PC-9 (cell line): ENCODE data around the gene TMEM125. TPM values are rescaled to one million over a fixed set of nuclear protein-coding genes. Genes with fewer than 3 reads are reported as not detected.

Experiments used
- BruUV-seq: library from RNA; stranded (reverse); fragments of 400-500 nt; replicated peaks from 2 replicates; lab custom pipeline; 2021; lab: Mats Ljungman, UMichigan
- CTCF ChIA-PET: fragments of 300-600 bp; sonication (Branson Sonifier 250); formaldehyde crosslinking; loops from one replicate; lab custom pipeline; 2022; ENCODE audit warnings: antibody characterized with exemption; lab: Charles Lee
- POLR2A ChIA-PET: fragments of 300-600 bp; sonication (Branson Sonifier 250); formaldehyde crosslinking; loops from one replicate; lab custom pipeline; 2022; ENCODE audit warnings: antibody characterized with exemption; ENCODE audit not compliant: unreplicated experiment; lab: Charles Lee
- DNase-seq, 2 experiments: peaks; one replicate each; pipeline versions ENCODE4 v3.0.0 to v3.0.0-alpha.2; 2015 to 2022; ENCODE audit warnings: mixed read lengths in 1 of 2
- H2AFZ ChIP-seq: fragments of 200-600 bp; sonication (generic); 2 replicates; pipeline ENCODE4 v1.8.1; 2017; ENCODE audit warnings: antibody characterized with exemption
- H3F3A ChIP-seq: fragments of 200-600 bp; sonication (generic); 2 replicates; pipeline ENCODE4 v1.8.1; 2017; ENCODE audit warnings: antibody characterized with exemption, mild to moderate bottlenecking, low read depth; ENCODE audit not compliant: insufficient read depth
- H3K27ac ChIP-seq: fragments of 200-600 bp; sonication (generic); 2 replicates; pipeline ENCODE4 v1.6.1; 2016; ENCODE audit warnings: mixed run types
- H3K27me3 ChIP-seq: fragments of 200-600 bp; sonication (generic); 2 replicates; pipeline ENCODE4 v1.6.1; 2016; ENCODE audit warnings: low read depth, mixed run types; ENCODE audit not compliant: insufficient read depth
- H3K36me3 ChIP-seq: fragments of 200-600 bp; sonication (generic); 2 replicates; pipeline ENCODE4 v1.6.1; 2016; ENCODE audit warnings: low read depth, mixed run types
- H3K4me1 ChIP-seq: fragments of 200-600 bp; sonication (generic); replicated peaks from 2 replicates; pipeline ENCODE4 v1.6.1; 2016; ENCODE audit warnings: mixed run types; ENCODE audit not compliant: insufficient read depth
- H3K4me2 ChIP-seq: fragments of 200-600 bp; sonication (generic); 2 replicates; pipeline ENCODE4 v1.6.1; 2017; ENCODE audit warnings: mixed run types
- H3K4me3 ChIP-seq: fragments of 200-600 bp; sonication (generic); 2 replicates; pipeline ENCODE4 v1.6.1; 2016; ENCODE audit warnings: mixed run types
- H3K79me2 ChIP-seq: fragments of 200-600 bp; sonication (generic); 2 replicates; pipeline ENCODE4 v1.6.1; 2017; ENCODE audit warnings: low read depth, mixed run types
- H3K9me2 ChIP-seq: fragments of 200-600 bp; sonication (generic); 2 replicates; pipeline ENCODE4 v1.8.1; 2017; ENCODE audit warnings: mild to moderate bottlenecking; ENCODE audit not compliant: insufficient read depth
- H3K9me3 ChIP-seq: fragments of 200-600 bp; sonication (generic); 2 replicates; pipeline ENCODE4 v1.8.1; 2016; ENCODE audit warnings: low read depth; ENCODE audit not compliant: insufficient read depth
- H4K20me1 ChIP-seq: fragments of 200-600 bp; sonication (generic); 2 replicates; pipeline ENCODE4 v1.8.1; 2017; ENCODE audit not compliant: insufficient read depth
- CTCF ChIP-seq: fragments of 200-600 bp; sonication (generic); conservative IDR thresholded peaks from 2 replicates; pipeline ENCODE4 v1.6.1; 2017; ENCODE audit warnings: mixed run types, antibody characterized with exemption, mild to moderate bottlenecking, moderate library complexity
- EZH2 ChIP-seq: fragments of 200-600 bp; sonication (generic); IDR thresholded peaks from 2 replicates; pipeline ENCODE4 v1.8.0; 2017; ENCODE audit warnings: antibody characterized with exemption, low read depth
- intact Hi-C: fragments of 100-400 bp; cut with micrococcal nuclease; formaldehyde crosslinking; loops from one replicate; pipeline ENCODE4 v1.10.0; 2022; ENCODE audit not compliant: unreplicated experiment
- total RNA-seq: library from RNA; stranded (reverse); gene quantifications from 2 replicates; pipeline ENCODE4 v1.2.3, GENCODE V29; 2021

The TMEM125 gene
- total RNA-seq, 1 experiment from 2014 or later: 55.6 TPM

DNA sequence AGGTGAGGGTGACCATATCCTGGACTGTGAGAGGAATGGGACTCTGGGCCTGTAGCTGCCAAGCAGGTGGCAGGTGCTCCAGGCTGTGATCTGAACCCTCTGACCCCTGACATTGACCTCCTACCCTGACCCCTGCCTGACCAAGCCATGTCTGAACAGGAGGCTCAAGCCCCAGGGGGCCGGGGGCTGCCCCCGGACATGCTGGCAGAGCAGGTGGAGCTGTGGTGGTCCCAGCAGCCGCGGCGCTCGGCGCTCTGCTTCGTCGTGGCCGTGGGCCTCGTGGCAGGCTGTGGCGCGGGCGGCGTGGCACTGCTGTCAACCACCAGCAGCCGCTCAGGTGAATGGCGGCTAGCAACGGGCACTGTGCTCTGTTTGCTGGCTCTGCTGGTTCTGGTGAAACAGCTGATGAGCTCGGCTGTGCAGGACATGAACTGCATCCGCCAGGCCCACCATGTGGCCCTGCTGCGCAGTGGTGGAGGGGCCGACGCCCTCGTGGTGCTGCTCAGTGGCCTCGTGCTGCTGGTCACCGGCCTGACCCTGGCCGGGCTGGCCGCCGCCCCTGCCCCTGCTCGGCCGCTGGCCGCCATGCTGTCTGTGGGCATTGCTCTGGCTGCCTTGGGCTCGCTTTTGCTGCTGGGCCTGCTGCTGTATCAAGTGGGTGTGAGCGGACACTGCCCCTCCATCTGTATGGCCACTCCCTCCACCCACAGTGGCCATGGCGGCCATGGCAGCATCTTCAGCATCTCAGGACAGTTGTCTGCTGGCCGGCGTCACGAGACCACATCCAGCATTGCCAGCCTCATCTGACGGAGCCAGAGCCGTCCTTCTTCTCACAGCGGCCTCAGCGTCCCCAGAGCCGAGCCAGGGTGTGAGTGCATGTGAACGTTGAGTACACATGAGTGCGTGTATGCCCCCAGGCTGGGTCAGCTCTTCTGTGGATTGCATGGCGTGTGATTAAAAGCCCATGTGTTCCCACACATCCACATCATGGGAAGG lies 3.1 kb downstream of the TMEM125 start:
- no peaks in the 10 kb centered on the region for H3K9me3 ChIP-seq
- H3K4me3 ChIP-seq: no peak overlapping the region
- no peaks in the 10 kb centered on the region; the same call in 1 of the 2 replicates for H3K79me2 ChIP-seq
- H3K4me1 ChIP-seq: peaks cover 25% of the 10 kb centered on the region
- POLR2A ChIA-PET: interaction anchor here (0.6 kb wide), 1 partner anchor 44 kb away, joined by 4 read pairs; no protein-coding TSS in a partner anchor
- H3K4me2 ChIP-seq: no peak overlapping the region
- intact Hi-C loops: no loop called here
- H3K27me3 ChIP-seq: no peaks in the 10 kb centered on the region
- no peaks in the 10 kb centered on the region for H3K36me3 ChIP-seq
- H2AFZ ChIP-seq: no peak overlapping the region
- no peaks in the 10 kb centered on the region for H4K20me1 ChIP-seq
- DNase-seq: no peak
- no peak for TF ChIP-seq EZH2
- no TSS peak for BruUV-seq
- no peaks in the 10 kb centered on the region for H3K9me2 ChIP-seq
- H3F3A ChIP-seq: peaks cover 27% of the 10 kb centered on the region; the same call in 1 of the 2 replicates
- CTCF ChIA-PET: no interaction called here
- H3K27ac ChIP-seq: no peak overlapping the region

GRCh38 chr1:43273708-43274107 lies 3.9 kb downstream of the TMEM125 start:
- TF ChIP-seq EZH2: no peak
- TF ChIP-seq CTCF: no peak
- Histone ChIP-seq H3K79me2 (no peaks in the 10 kb centered on the region; the same call in 1 of the 2 replicates), H3K4me3 (no peak overlapping the region), H3K9me3 (no peaks in the 10 kb centered on the region), H4K20me1 (no peaks in the 10 kb centered on the region), H3K4me1 (peaks cover 25% of the 10 kb centered on the region), H3K27me3 (no peaks in the 10 kb centered on the region), H3K36me3 (no peaks in the 10 kb centered on the region), H2AFZ (no peak overlapping the region), H3F3A (peaks cover 27% of the 10 kb centered on the region; the same call in 1 of the 2 replicates), H3K4me2 (no peak overlapping the region), H3K27ac (no peak overlapping the region), H3K9me2 (no peaks in the 10 kb centered on the region)
- POLR2A ChIA-PET: no interaction called here
- no peak for DNase-seq
- no TSS peak for BruUV-seq
- CTCF ChIA-PET: interaction anchor here (0.7 kb wide), 1 partner anchor 67 kb away, joined by 6 read pairs; no protein-coding TSS in a partner anchor
- intact Hi-C loops: no loop called here

- Histone ChIP-seq H3K9me2 (no peaks in the 10 kb centered on the region), H3K4me1 (peaks cover 22% of the 10 kb centered on the region), H3K36me3 (no peaks in the 10 kb centered on the region), H3K79me2 (no peaks in the 10 kb centered on the region; the same call in 1 of the 2 replicates), H2AFZ (no peak overlapping the region), H3K4me3 (no peak overlapping the region), H3K27me3 (no peaks in the 10 kb centered on the region), H4K20me1 (no peaks in the 10 kb centered on the region), H3K4me2 (no peak overlapping the region; the same call in 1 of the 2 replicates), H3F3A (peaks cover 27% of the 10 kb centered on the region; the same call in 1 of the 2 replicates), H3K9me3 (no peaks in the 10 kb centered on the region), H3K27ac (no peak overlapping the region; the same call in 1 of the 2 replicates)
- ChIA-PET CTCF (interaction anchor here (0.7 kb wide), 1 partner anchor 67 kb away, joined by 6 read pairs; no protein-coding TSS in a partner anchor), POLR2A (interaction anchor here (0.9 kb wide), 1 partner anchor 11 kb away, joined by 4 read pairs; the partner anchor contains the start of gene C1orf210)
- intact Hi-C loops: no loop called here
- BruUV-seq: no TSS peak
- peak; percentile 31 to 52 for DNase-seq
- TF ChIP-seq CTCF: no peak
- TF ChIP-seq EZH2: no peak
These were observed 4.5 kb downstream of the TMEM125 start for GRCh38 chr1:43274125-43274803.
